AG20443 (cell line): ENCODE measurements around the gene PRMT3.
"Not testable (repeated sequence)": the region's sequence is repeated elsewhere in the genome, so short reads cannot be mapped to it uniquely, and the experiment has no call there.

Experiments
- DNase-seq: peaks from one replicate; pipeline ENCODE4 v3.0.0; 2012; ENCODE audit warnings: low spot score, mixed read lengths

The PRMT3 gene

GRCh38 chr11:20374741-20375300 lies 12.7 kb upstream of the PRMT3 start:
- no peak for DNase-seq

DNA sequence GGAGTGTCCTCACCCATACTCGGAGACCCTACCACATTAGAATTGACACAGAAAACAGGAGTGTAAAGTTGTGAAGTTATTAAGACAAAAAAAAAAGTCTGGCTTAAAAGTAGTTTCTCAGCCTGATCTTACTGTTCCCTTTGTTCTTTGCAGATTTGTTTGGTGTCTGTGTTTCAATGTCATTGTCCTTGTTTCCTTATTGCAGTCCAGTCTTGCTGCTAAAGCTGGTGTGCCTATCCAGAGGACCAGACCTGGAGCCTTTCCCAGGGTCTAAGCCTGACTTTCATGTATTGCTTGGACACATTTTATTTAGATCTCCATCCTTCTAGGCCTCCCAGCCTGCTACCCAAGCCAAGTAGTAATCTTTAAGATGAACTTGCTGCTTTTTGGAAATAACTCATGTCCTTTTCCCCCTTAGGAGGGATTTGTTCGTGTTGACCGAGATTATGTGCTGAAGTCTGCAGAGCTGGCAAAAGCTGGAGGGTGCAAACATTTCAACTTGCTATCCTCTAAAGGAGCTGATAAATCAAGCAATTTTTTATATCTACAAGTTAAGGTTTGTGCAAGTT lies 11.3 kb upstream of the PRMT3 start:
- DNase-seq, result no peak

- DNase-seq, result not testable (repeated sequence)
Measured at GRCh38 chr11:20385996-20386395, 1.5 kb upstream of the PRMT3 start.

DNA sequence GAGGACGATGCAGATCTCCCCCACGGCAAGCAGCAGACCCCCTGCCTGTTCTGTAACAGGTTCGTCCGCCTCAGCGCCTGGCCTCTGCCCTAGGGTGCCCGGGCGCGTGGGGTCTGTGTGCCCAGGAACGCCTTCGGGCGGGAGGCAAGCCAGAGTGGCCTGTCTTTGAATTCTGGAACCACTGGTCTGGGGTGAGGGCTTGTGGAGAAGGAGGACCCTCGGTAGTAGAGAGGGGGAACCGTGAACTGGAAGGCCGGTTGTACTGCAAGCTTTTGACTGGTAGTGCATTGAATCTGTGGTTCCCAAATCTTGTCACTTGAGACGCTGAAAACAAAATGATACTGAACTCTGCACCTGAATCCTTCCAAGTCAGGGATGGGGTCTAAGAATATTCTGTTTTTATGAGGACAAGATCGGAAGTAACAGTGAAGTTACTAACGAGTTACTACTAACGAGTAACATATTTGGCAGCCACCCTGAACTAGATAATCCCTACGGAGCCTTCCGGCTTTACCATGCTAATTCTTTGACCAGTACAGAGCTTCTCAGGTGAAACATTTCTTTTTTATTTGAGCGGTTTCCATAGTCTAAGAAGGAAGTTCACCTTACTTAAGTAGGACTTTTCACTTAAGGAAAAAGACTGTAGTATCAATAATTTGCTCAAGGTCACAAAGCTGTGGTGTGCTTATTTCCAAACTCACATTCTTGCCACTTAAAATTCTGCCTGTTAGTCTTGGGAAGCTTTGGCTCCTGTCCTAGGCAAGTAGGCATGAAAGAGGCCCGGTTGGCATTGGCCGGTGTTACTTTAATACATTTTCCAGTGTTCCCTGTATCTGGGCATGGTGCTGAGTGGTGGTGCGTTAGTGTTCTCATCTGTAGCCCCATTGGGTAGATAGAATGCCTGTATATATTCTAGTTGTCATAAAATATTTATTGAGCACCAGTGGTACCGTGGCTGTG lies 860 bp downstream of the PRMT3 start:
- peak; percentile 15 for DNase-seq

DNA sequence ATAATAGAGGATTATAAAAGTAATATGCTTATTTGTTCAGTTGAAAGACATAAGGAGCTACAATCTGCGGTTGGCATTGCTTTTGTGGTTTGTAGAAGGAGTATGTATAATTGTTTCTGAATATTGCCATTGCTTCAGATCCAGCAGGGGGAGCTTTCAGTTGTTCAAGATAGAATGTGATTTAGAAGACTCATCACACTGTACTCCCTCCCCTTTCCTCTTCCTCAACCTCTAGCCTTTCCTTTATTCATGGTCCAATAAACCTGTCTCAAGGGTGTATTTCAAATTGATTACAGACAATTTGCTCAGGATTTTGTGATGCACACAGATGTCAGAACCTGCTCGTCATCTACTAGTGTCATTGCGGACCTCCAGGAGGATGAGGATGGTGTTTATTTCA lies 9.8 kb downstream of the PRMT3 start:
- peak; percentile 56 for DNase-seq

- no peak for DNase-seq
Measured at GRCh38 chr11:20399498-20399897, 12.0 kb downstream of the PRMT3 start.

DNA sequence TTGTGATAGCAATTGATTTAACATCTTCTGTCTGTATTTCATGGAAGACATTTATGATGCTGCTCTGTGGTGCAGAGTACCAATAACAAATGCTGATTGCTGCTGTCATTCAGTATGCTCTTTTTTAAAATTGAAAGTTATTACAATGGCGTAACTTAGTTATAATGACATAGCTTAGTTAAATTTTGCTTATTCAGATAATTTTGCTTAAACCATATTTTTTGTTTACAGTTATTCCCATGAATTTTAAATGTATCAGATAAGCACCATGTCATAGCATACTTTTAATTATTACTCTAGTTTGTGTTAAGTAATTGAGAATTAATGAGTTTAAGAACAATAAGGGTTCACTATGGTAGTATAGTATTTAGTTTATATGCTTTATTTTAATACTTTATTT lies 15.5 kb downstream of the PRMT3 start:
- no peak for DNase-seq

DNA sequence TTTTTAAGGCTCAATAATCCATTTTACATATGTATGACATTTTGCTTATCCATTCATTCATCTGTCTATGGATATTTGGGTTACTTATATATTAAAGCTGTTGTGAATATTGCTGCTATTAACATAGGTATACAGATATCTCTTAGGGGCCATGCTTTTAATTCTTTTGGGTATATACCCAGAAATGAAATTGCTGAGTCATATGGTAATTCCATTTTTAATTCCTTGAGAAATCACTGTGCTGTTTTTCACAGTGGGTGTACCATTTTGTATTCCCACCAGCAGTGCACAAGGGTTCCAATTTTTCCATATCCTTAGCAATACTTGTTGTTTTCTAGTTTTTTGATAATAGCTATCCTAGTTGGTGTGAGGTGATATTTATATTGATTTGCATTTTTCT lies 19.0 kb downstream of the PRMT3 start:
- DNase-seq, result no peak

GRCh38 chr11:20407344-20407743 lies 19.8 kb downstream of the PRMT3 start:
- no peak for DNase-seq

GRCh38 chr11:20415432-20415831 lies 27.9 kb downstream of the PRMT3 start:
- DNase-seq, result no peak

- DNase-seq, result no peak
Measured at GRCh38 chr11:20417771-20418170, 30.3 kb downstream of the PRMT3 start.

DNA sequence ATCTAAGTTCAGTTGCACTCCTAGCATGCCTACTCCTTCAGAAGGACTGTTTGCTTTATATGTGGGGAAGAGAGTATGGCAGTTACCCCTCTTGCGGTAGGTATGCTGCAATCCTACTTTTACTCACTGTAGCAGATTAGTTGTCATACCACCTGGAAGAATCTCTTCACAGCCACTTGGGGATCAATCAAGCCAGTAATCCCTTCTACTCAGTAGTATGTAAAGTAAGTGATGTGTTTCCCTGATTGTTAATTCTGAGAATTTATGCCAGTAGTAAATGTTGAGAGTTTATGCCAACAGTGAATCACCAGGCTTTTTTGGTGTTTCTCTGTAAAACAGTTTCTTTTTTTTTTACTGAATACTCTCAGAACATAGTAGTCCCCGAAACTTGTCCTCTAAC lies 34.4 kb downstream of the PRMT3 start:
- DNase-seq, result no peak

- no peak for DNase-seq
Measured at GRCh38 chr11:20429216-20429615, 41.7 kb downstream of the PRMT3 start.

DNA sequence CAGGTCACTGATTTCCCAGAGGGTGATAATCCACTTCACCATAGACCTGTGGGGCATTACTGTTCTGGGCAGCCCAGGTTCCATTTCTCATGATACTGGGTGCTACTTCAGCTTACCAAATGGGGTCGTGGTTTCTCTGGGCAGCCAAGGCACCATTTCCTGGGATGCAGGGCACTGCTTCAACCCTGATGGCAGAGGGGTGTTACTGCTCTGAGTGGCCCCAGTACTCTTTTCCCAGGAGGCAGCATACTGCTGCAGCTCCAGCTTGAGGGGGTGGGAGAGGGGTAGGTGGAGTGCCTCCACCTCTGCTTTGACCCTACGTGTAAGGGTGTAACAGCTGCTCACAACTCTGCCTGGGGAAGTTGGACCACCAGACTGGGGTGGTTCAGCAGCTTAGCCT lies 51.1 kb downstream of the PRMT3 start:
- no peak for DNase-seq

DNA sequence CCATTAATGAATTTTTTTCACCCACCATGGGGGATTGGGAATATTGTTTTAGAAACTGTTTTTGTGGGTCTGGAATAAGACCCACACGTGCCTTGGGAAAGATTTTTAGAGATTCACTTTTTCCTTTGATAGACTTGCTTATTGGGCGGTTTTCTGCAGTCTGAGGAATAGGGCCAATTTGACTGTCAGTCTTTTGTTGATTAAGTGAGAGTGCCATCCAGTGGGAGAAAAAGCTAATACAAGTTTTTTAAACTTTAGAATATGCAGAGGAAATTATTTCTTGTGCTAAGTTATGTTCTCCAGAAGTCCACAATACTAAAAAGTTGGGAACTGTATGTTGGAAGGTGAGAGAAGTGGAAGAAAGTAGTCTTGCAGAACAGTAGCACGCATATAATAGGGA lies 56.1 kb downstream of the PRMT3 start:
- peak; percentile 13 for DNase-seq

DNA sequence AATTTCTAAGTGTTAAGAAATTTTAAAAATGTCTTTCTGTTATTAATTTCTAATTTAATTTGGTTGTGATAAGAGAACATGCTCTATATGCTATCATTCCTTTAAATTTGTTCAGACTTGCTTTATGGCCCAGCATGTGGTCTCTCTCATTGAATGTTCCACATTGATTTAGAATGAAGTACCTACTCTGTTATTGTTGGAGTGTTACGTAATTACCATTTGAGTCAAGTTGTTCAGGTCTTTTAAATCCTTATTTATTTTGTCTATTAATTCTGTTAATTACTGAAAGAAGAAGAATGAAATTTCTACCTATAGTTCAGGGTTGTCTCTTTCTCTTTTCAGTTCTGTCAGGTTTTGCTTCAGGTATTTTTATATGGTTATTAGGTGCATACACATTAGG lies 57.0 kb downstream of the PRMT3 start:
- no peak for DNase-seq

DNA sequence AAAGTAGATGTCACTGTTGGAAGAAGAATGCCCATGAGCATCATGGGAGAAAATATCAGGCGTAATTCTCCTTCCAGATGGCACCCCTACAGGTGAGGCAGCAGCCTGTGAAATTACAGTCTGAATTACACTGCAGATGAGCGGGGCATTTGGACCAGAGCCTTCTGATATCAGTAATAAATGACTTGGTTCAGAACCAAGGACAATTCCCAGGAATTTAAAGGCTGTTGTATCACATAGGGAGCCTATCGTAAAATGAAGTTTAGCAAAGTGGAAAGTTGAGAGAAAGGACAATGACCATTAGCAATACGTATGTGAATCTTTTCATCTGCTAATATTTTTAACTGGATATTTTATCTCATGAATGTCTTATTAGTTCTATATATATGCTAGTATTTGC lies 61.3 kb downstream of the PRMT3 start:
- DNase-seq, result no peak

- no peak for DNase-seq
Measured at GRCh38 chr11:20450829-20451228, 63.3 kb downstream of the PRMT3 start.

GRCh38 chr11:20451568-20451967 lies 64.1 kb downstream of the PRMT3 start:
- peak; percentile 27 for DNase-seq

- no peak for DNase-seq
Measured at GRCh38 chr11:20452585-20452984, 65.1 kb downstream of the PRMT3 start.

DNA sequence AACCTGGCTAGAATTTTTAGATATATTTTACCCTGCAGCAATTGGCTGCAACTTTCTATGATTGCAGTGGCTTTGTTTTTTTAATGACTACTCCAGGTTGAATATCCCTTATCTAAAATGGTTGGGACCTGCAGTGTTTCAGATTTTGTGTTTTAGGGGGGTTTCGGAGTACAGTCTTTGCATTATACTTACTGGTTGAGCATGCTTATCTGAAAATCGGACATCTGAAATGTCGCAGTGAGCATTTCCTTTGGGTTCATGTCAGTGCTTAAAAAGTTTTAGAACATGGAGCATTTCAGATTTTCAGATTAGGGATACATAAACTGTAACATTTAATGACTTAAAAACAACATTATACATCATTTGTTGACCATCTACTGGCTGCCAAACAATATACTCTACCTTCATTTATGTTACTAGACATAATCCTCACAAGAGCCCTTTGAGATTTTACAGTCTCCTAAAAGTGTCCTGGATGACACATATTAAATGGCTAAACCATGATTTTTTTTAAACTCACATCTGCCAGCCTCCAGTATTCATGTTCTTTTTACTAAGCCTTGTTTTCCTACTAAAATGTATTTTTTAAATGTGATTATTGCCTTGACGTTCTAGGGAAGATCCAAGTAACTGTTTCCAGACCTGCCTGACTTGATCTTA lies 66.3 kb downstream of the PRMT3 start:
- DNase-seq, result no peak

DNA sequence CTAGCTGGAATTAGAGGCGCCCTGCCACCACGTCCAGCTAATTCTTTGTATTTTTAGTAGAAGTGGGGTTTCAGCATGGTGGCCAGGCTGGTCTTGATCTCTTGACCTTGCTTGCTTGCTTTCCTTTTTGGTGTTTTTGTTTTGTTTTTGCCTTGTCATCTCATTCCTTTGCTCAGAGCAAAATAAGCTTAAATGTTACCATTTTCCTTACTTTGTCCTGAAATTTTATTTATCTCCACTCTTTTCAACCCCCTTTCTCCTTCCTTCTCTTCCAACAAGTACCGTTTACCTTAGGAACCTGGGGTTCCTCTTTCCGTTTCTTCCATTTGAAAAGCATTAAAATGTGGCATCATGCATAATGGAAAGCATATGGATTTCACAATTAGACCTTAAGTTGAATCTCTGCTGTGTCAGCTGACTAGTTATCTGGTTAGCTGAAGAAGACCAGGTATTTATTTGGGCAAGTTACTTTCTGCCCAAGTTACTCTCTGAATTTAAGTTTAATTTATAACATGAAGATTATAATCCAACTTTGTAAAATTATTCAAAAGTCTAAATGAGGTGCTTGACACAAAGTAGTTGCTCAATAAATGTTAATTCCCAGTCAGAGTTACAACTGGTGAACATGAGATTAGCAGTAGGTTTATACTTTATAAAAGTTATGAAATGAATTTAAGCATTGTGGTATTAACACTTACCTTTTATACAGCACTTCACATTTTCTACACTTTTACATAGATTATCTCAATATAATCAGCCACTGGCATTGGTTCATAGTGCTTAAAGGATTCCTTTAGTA lies 69.7 kb downstream of the PRMT3 start:
- DNase-seq, result no peak
